Limb (tissue), 2 donors: Measurements from ENCODE around the gene HMCN2.

Experiments used
- DNase-seq, 2 donors: peaks; one replicate each; pipeline ENCODE4 v3.0.0-alpha.2; 2016; ENCODE audit errors: extremely low spot score in 2 of 2

The HMCN2 gene

GRCh38 chr9:130265431-130266235 is at the start of gene HMCN2:
TSS of gene HMCN2 (plus strand) at chr9:130265760. CDS start at chr9:130265879, 119 bp downstream.
- DNase-seq, result peak in 1 of 2 donors; percentile 60

GRCh38 chr9:130217838-130218237 is 47.7 kb upstream of the HMCN2 start:
- DNase-seq, result no peak

- no peak for DNase-seq
Measured at GRCh38 chr9:130219661-130220096, 45.9 kb upstream of the HMCN2 start.

GRCh38 chr9:130220352-130220751 is 45.2 kb upstream of the HMCN2 start:
- DNase-seq, result peak; percentile 40 to 62

GRCh38 chr9:130222833-130223232 is 42.7 kb upstream of the HMCN2 start:
- DNase-seq, result no peak

- no peak for DNase-seq
Measured at GRCh38 chr9:130225071-130225470, 40.5 kb upstream of the HMCN2 start.

GRCh38 chr9:130225586-130225985 is 40.0 kb upstream of the HMCN2 start:
- DNase-seq, result no peak

- DNase-seq, result no peak
Measured at GRCh38 chr9:130226112-130226511, 39.4 kb upstream of the HMCN2 start.

- no peak for DNase-seq
Measured at GRCh38 chr9:130227833-130228232, 37.7 kb upstream of the HMCN2 start.

GRCh38 chr9:130229759-130230158 is 35.8 kb upstream of the HMCN2 start:
- no peak for DNase-seq

GRCh38 chr9:130230631-130231030 is 34.9 kb upstream of the HMCN2 start:
- no peak for DNase-seq

GRCh38 chr9:130232899-130233586 is 32.5 kb upstream of the HMCN2 start:
- no peak for DNase-seq

- DNase-seq, result no peak
Measured at GRCh38 chr9:130233587-130233945, 32.0 kb upstream of the HMCN2 start.

GRCh38 chr9:130234340-130235260 is 31.0 kb upstream of the HMCN2 start:
- DNase-seq, result peak in 1 of 2 donors; percentile 30

- DNase-seq, result peak; percentile 71 to 87
Measured at GRCh38 chr9:130235558-130236435, 29.8 kb upstream of the HMCN2 start.

- no peak for DNase-seq
Measured at GRCh38 chr9:130236436-130236985, 29.0 kb upstream of the HMCN2 start.

- DNase-seq, result no peak
Measured at GRCh38 chr9:130237076-130237475, 28.5 kb upstream of the HMCN2 start.

GRCh38 chr9:130237763-130238524 is 27.6 kb upstream of the HMCN2 start:
- no peak for DNase-seq

GRCh38 chr9:130239363-130239695 is 26.2 kb upstream of the HMCN2 start:
- DNase-seq, result no peak

GRCh38 chr9:130239741-130240241 is 25.8 kb upstream of the HMCN2 start:
- no peak for DNase-seq
